Nucleus accumbens (tissue), 56 donors: ENCODE measurements around the gene MMRN2.
A peak's percentile ranks its signal among the peaks of the same experiment; 100 is the strongest.

Experiments
- DNase-seq, 56 donors: peaks; one replicate each; lab custom pipeline; 2025; lab: John Stamatoyannopoulos, UW

Gene MMRN2

DNA sequence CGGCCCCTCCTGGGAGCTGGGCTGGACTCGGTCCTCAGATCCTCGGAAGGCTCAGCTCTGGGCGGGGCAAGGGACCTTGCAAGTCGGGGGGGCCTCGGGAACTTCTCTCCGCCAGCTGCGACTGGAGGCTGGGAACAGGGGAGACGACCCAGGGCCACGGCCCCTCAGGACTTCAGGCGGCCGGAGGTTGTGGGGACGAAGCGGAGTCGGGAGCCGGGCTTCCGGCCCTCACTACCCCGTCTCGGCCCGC lies 13.5 kb upstream of the MMRN2 start:
- peak in 4 of 56 donors; percentile 53 to 76 (median 71) for DNase-seq

DNA sequence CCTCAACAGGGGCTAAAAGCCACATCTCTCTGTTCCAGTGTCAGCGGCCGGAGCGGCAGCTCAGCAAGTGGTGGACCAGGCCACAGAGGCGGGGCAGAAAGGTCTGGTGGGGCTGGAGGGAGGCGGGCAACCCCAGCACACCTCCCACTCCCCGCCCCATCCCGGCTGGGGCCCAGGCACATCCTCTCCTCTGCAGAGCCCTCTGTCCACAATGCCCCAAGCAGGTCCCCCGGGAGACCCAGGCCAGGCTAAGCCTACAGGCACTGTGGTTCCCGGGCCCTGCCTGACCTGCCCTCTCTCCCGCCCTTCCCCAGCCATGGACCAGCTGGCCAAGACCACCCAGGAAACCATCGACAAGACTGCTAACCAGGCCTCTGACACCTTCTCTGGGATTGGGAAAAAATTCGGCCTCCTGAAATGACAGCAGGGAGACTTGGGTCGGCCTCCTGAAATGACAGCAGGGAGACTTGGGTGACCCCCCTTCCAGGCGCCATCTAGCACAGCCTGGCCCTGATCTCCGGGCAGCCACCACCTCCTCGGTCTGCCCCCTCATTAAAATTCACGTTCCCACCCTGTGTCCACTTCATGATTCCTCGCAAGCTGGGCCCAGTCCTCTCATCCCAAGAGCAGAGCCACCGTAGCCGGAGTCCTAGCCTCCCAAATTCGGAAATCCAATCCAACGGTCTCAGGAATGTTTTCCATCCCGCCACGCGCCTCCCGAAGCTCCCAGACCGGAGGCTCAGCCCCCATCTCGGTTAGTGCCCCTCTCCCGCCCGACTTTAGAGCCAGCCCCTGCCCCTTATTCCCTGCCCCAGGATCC lies 13.0 kb upstream of the MMRN2 start:
- peak in 3 of 56 donors; percentile 21 to 30 (median 22) for DNase-seq

DNA sequence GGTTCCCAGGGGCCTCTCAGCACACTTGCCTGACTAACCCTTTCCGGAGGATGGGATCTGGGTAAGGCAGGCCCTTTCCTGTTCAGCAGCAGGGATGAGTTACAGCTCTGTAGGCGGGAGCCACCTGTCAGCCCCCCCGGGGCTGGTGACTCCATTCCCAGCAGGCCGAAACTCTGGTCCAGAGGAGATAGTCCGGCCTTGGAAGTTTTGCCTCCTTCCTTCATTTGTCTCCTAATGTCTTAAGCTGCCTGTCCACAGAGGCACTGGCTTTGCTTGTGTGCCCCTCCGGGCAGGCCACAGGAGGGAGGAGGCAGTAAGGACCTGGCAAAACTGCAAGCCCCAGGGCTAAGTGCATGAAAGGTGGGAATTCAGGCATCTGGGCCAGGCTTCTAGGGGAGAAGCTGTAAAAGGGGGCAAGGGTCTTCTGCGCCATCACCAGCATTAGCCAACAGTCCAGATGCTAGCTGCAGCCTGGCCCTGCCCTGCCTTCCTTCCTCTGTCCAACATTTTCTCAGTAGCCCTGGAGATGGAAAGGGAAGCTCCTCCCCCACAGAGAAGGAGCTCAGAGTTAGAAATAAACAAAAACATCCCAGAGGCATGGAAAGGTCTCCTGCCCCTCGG lies 12.1 kb upstream of the MMRN2 start:
- DNase-seq = no peak

DNA sequence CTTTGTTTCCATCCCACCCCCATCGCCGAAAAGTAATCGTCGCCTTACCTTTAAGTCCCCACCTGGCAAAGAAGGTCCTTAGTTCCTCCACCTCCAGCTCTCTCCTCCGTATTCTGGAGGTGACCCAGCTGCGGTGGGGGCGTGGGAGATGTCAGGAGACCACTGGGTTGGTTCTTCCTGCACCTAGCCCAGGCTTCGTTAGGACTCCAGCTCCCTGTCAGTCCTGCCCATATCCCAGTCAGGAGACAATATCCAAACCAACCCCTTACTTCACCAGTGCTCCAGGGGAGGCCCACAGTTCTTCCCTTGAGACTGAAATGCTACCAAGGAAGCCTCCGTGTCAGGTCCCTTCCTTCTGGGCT lies 11.6 kb upstream of the MMRN2 start:
- DNase-seq = no peak

DNA sequence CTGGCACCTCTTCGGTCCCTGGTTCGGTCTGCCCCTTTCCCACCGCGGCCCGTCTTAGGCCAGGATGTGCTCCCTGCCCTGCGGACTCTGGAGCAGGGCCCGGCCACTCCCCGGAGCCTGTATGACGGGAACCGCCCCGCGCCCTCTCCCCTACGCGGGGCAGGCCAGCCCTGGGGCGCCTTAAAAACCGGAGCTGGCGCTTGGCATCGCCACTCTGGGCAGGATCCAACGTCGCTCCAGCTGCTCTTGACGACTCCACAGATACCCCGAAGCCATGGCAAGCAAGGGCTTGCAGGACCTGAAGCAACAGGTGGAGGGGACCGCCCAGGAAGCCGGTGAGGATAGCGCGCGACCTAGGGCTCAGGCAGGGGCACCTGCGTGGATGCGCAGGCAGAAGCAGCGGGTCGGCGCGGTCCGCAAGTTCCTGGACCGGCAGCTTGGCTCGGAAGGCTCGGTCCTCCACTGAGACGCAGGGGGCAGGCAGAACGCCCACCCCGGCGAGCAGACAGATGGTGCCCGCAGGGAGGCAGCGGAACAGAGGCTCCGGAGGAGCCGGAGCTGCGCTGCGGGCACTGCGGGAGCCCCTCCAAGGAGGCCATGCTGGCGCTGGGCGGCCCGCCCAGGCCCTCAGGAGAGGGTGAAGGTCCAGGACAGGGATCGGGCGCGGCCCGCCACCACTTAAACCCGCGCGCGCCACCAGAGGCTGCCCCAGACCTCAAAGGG lies 11.0 kb upstream of the MMRN2 start, which contains the start of gene ADIRF:
TSS of gene ADIRF (plus strand) at position 212 of the 723 bp plus-strand sequence. CDS start at position 275, 63 bp downstream.
- no peak for DNase-seq

DNA sequence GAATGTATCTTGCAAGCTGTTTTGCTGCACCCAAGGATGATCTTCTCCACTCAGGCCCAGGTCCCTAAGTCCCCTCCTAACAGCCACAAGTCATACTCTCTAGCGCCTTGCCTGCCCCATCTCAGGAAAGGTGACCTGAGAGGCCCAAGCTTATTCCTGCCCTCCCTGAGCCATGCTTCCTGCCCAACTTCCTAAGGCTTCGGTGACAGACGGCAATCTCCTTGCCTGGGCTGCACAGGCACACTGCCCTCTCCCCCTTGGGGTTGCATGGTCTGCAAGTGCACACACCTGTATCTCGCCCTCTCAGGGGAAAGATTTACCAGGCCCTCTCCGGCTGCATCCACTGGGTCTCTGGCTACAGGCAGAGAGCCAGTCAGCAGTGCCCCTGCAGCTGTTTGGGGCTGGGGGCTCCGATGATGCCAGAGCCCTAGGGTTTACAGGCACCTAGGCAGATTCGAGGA lies 10.1 kb upstream of the MMRN2 start:
- no peak for DNase-seq

DNA sequence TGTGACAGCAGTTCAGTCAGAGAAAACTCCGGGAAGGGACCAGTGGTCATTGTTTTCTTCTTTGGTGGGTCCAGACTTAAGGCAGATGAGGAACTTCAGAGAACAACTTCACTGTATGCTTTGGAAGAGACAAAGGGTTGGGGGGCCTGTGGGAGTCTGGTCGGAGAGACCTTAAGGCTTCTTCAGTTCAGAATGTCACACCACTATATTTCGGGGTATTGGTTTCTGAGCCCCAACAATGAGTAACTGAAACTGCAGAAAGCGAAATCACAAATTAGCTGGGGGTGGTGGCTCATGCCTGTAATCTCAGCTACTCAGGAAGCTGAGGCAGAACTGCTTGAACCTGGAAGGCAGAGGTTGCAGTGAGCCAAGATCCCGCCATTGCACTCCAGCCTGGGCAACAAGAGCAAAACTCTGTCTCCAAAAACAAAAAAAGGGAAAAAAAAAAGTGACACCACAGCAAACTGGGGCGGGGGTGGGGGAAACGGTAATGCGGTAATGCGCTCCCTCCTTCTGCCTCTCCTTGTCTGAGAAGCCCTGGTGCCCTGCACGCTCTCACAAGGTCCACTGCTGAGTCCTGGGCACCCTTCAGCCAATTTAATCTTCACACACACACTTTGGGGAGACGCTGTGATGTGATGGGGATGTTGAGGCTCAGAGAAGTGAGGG lies 8.7 kb upstream of the MMRN2 start:
- DNase-seq = no peak

DNA sequence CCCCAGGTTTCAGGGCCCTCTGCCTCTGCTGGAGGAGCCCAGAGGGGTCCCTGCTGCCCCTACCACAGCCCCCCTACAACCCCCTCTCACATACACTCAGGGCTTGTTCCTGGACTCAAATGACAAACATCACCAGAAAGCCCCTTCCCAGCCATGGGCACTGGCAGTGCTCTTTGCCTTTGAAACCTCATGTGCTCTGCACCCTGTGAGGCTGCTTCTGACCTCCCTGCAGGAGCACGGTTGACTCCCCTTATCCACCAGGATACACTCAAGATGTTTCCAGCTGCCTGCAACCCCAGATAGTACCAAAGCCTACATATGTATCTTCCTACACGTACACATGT lies 7.4 kb upstream of the MMRN2 start:
- DNase-seq = no peak

DNA sequence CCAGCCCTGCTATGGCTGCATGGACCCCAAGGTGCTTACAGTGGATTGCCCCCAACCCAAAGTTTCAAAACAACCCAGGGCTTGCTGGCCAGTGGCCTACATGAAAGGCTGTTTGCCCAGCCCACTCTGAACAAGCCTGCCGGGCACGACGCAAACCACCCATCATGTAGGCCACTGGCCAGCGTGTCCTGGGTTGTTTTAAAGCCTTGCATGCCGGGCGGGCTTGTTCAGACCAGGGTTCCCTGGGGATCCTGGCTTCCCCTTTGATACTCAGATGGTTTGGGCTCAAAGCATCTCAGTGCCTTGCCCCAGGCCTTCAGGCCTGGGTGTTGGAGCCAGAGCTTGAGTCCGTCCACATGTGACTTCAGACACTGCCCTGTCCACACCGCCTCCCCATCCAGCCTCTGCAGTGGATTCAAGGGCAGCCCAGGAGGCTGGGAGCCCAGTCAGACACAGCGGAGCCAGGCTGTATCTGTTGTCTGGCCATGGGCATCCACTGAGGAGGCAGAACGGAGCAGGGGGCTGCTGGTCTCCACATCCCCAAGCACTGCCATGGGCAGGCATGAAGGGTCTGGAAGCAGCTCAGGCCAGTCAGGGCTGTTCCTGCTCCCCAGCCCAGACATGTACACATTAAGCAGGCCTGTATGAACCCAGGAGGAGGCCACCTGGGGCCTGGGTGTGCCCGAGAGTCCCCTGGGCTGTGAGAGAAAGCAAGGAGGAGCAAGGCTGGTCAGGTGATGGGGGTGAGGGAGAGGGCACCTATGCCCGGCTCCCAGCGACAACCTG lies 6.8 kb upstream of the MMRN2 start:
- DNase-seq = no peak

DNA sequence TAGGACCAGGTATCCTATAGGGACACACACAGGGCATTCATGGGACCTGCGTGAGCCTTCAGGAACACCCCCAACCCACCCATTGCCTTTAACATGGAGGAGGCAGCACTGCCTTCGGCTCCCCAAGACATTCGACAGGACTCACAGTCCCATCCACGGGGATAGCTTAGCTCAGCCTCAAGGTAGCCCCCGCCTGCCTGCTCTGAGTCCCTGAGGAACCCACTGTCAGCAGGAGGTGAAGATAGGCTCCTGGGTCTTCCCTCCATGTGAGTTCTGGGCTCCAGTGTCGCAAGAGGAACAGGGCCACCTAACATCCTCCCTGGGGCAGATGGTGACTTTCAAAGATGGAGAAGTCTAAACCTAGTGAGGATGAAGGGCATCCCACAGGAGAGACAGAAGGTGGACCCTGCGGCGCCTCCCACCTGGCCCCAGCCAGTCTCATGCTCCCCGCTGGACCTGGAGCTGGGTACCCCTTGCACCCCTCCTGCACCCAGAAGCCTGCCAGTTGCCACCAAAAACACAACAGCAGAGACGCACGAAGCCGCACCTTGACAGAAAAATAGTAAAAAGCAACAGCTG lies 6.0 kb upstream of the MMRN2 start:
- no peak for DNase-seq

DNA sequence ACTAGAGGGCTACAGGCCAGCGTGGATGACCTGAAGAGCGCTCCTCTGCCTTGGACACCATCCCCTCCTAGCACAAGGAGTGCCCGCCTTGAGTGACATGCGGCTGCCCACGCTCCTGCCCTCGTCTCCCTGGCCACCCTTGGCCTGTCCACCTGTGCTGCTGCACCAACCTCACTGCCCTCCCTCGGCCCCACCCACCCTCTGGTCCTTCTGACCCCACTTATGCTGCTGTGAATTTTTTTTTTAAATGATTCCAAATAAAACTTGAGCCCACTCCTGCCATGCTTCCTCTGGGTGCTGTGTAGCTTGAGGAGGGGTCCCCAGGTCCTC lies 5.5 kb upstream of the MMRN2 start:
- DNase-seq = no peak

DNA sequence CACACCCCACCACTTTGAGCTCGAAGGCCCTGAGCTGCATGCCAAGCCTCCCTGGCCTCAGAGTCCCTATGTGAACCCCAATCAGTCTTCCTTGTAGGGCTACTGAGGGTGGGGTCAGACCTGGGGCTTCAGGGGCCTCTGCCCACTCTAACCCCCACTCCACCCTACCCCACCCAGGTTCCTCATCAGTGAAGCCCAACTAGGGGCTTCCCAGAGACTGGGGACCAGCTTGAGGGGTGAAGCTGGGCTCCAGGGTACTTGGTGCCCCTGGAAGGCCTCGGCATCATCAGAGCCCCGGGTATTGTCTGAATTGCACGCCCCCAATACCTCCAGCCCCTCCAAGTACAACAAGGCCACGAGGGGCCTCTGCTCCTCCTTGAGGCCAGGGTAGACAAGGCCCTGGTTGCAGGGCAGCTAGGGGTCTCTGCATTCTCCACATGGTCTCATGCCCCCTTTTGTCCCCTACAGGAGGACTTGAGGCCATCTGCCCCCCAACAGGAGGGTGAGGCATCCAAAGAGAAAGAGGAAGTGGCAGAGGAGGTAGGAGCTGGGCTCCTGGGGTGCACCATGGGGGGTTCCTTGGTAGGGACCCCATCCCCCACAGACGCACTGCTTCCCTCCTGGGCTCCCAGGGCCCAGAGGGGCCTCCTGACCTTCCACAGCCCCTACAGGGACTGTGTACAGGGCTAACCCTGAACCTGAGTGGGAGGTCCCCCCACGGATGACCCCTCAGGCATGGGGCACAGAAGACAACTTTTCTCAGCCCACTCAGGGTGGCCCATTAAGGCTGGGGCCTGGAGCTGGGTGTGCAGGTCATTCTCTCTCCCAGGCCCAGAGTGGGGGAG lies 4.9 kb upstream of the MMRN2 start:
- no peak for DNase-seq

DNA sequence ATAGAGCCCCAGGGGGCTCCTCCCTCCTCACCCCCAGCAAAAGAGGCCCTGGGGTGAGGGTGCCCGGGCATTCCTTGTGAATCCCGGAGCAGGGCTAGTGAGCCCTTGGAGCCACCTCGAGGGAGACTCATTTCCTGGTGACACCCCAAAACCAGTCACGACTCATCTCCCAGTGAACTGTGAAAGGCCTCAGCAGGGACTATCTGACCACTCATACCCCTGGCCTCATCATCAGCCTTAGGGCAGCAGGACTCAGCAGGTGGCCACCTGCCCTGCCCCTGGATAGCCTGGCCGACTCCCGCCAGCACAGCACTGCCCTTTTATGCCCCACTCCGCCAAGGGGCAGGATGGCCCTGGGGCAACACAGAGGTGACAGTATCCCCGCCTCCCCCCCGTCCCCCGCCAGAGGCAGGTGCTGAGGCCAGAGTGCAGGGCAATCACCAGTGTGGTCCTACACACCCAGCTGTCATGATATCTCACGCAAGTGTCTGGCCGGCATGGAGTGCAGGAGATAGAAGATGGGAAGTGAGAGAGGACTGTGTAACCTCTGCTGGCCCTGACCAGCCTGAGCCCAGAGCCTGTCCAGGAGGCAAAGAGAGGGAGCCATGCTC lies 4.2 kb upstream of the MMRN2 start:
- no peak for DNase-seq

DNA sequence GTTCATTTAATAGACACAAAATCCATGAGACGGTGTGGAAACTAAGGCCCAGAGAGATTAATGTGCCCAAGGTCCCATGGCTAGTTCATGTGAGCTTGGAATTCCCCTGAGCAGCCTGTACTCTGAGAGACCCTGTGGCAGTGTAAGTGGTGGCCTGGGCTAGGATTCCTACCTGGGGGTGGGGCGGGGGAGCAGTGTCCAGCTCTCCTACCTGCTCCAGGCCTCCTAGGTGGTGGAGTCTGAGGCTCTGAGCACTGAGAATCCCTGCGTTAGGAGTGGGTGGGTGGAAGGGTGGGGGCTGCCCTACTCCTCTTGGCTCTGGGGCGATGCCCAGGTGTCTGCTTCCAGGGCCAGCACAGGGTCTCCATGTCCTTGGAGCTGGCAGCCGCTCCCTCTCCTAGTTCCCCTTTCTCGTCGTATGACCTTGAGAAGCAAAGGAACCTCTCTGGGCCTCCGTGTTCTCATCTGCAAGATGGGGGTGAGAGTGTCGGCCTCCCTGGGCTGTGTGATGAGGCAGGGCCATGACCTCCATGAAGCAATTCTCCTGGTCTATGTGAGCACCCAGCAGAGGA lies 3.5 kb upstream of the MMRN2 start:
- no peak for DNase-seq

DNA sequence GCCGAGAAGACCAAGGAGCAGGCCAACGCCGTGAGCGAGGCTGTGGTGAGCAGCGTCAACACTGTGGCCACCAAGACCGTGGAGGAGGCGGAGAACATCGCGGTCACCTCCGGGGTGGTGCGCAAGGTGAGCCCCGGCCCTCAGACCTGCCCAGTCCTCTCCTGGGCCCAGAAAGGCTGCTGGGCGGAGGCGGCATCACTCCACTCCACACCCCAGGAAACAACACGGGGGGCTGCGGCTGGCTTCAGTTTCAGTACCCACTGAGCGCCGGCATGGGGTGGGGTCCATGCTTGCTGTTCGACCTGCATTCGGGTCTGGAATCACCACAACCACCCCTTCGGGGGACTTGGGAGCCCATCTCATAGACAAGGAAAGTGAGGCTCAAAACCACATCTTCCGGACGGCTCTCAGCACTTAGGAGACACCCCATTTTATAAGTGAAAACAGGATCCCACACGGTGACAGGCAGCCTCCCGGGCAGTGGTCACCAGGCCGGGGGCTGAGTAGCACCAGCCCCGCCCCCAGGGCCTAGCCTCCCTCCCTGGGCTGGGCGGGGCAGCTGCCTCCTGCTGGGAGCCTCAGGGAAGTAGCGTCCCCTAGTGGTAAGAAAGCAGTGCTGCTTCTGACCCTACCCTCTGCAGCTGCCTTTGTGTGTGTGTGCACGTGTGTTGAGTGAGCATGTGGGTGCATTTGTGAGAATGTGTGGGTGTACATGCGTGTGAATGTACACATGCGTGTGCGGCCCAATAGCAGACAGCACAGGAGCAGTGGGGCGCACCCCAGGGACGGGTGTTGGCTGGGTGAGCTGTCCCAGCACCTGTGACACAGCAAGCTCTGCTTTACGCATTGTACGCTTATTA lies 2.8 kb upstream of the MMRN2 start:
- DNase-seq = peak in 2 of 56 donors; percentile 14 to 15

DNA sequence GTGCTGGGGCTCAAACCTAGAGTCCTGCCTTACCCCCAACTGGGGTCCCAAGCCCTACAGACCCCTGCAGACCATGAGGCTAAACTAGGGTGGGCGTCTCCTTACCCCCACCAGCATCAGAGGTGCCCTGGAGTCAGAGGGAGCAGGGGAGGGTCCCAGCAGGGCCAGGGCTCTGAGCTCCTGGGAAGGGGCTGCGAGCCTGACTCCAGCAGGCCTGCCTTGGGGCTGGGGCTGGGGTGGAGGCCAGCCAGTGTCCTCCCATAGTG lies 2.3 kb upstream of the MMRN2 start:
- no peak for DNase-seq

DNA sequence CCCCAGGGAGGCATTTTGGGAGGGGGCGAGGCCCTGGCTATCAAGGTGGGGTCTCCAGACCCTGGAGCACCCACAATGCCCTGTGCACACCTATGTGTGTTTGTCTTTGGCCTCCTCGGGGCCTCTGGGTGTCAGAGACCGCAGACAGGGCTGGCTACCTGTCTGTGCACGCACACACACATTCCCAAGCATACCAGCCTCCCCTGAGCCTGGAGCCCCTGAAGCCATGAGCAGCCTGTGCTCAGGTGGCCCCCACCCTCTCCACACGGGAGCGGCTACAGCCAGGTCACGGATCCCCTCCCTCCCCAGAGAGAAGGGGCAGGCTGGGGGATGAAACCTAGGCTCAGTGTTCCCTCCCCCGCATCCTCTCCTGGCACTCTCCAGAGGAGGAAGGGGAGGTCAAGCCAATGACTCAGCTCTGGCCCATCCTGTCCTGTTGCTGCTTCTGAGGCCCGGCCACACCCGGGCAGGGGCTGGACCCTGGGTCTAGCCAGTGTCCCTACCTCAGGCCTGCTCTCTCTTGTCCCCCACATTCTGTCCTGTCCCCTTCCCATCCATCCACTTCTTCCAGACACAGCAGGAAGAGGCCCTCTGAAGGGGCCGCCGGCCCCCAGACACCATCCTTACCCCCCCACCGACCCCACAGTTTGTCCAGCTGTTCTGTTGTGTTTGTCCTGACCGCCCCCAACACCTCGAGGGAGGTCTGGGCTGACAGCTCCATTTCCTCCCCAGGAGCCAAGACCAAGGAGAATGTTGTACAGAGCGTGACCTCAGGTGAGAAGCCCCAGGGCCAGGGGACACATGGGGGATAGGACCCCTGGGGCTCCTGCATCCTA lies 1.7 kb upstream of the MMRN2 start:
- DNase-seq = no peak
